ENCODE results near the gene IFNA14.
"Not testable (repeated sequence)": the region's sequence is repeated elsewhere in the genome, so short reads cannot be mapped to it uniquely, and the experiment has no call there.

The IFNA14 gene

DNA sequence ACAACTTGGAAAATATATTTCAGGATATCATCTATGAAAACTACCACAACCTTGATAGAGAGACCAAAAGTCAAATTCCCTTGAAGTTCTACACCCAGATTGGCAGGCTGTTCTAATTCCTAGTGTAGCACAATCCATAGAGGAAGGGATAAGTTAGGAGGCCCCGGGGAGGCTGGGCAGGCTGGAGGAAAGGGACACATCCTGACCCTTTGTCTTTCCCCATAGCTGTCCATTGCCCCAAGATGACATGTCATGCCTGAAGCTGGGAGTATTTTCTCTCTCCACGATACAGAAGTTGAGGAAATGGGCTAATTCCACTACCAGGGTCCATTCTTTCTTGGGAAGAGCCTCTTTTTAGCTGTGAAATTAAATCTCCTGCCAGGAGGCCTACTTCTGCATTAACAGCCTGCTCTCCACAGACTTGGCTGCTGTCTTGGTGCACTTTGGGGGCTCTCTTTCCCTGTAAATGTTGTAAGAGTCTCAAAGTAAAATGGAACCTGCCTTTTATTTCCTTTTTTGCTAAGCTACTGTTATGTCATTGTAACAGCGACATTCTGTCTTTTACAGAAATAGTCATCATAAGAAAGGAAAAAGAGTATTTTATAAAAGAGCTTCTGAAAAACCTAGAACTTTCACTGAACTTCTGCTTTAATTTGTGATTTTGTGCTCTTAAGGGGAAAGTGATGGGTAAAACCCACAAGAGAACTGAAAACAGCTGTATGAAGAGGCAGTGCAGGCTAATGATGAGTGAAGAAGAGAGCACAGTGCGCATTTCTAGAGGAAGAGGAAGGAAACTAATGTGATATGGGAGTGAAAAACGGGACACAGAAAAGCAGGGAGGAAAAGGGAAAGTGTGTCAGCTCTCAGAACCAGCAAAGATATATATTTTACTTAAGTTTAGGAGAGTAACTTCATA lies 26.1 kb downstream of the IFNA14 start:
- peak; percentile 29 to 62 (median 48) for DNase-seq

DNA sequence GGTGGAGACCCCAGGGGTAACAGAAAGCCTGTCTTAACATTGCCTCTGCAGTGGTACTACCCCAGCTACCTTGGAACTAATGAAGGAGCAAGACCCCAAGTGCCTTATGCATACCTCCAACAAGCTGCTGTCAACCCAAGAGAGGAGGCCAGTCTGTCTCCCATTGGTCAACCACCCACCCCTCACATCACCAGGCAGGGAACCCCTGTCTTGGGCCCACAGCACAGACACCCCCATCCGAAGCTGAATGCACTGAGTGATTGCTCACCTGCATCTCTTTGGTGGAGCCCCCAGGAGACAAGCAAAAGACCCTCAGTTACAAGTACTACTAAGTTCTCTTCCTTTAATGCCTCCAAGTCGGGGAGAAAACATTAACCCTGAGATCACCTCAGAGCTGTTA lies 27.6 kb downstream of the IFNA14 start:
- DNase-seq = not testable (repeated sequence)

DNA sequence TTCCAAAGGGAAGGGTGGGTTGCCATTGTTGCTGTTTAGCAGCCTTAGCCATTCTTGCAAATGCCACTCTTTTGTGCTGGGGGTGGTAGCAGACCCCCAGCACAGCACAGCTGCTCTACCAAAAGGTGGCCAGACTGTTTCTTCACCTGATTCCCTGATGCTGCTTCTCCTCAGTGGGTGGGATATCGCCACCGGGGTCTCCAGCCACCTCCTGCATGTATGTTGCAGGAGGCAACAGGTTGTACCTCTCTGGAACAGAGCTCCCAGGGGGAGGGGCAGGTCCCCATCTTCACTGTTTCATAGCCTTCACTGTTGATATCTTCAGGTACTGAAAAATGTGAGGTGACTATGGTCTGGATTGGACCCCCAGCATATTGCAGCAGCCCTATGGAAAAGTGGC lies 29.0 kb downstream of the IFNA14 start:
- DNase-seq = not testable (repeated sequence)

DNA sequence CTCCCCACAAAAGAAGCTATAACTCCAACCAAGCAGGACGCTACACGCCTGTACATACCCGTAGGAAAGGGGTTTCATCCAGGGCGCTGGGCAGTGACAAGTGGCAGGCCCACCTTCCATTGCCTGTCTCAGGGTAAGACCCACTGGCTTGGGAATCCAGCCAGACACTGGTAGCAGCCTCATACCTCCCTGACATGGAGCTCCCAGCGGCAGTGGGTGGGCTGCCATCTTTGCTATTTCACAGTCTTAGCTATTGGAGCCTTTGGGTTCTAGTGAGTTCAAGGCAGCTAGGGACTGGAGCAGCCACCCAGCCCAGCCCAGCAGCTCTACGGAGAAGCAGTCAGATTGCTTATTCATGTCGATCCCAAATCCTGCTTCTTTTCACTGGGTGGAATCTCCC lies 29.5 kb downstream of the IFNA14 start:
- DNase-seq = no peak

DNA sequence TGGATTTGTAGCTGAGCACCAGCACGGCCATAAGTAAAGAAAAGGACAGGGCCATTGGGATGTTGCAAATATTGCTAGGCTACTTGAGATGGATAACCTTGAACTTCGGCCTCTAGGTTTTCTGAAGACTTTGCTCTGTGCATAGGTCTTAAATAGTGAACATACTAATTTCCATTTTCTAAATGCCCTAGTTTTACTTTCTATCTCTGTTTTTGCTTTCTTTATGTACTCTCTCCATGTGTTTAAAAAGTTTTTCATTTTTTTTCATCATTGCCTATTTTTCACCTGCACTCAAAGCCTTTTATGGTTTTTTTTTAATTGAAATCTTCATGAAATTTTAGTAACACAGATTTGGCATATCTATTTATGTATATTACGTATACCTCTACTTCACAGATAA lies 32.8 kb downstream of the IFNA14 start, which contains the start of gene IFNA10:
TSS of gene IFNA10 (minus strand) at position 101 of the 400 bp plus-strand sequence. CDS start at position 55, 46 bp downstream.
- not testable (repeated sequence) for DNase-seq

DNA sequence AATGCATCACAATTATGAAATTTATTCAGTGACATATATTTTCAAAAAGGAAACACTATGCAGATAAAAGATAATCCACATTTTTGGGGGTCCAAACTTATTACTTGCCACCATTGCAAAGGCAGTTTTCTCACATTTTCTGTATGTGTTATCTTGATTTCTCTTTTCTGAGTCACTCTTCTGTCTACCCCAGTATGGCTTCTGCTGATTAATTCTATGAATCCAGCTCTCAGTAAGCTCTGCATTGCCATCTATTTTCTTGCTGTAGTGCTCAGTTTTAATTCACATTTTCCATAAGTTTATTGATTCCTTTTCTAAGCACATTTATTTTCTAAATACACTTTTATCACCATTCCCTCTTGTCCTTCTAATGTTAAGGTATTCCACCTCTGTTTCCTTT lies 34.6 kb downstream of the IFNA14 start:
- no peak for DNase-seq

DNA sequence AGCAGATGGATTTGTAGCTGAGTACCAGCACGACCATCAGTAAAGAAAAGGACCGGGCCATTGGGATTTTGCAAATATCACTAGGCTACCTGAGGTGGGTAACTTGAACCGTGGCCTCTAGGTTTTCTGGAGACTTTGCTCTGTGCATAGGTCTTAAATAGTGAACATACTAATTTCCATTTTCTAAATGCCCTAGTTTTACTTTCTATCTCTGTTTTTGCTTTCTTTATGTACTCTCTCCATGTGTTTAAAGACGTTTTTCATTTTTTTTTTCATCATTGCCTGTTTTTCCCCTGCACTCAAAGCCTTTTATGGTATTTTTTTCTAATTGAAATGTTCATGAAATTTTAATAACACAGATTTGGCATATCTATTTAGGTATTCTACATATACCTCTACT lies 37.7 kb downstream of the IFNA14 start, which contains the start of gene IFNA7:
TSS of gene IFNA7 (minus strand) at position 101 of the 400 bp plus-strand sequence. CDS start at position 61, 40 bp downstream.
- not testable (repeated sequence) for DNase-seq

DNA sequence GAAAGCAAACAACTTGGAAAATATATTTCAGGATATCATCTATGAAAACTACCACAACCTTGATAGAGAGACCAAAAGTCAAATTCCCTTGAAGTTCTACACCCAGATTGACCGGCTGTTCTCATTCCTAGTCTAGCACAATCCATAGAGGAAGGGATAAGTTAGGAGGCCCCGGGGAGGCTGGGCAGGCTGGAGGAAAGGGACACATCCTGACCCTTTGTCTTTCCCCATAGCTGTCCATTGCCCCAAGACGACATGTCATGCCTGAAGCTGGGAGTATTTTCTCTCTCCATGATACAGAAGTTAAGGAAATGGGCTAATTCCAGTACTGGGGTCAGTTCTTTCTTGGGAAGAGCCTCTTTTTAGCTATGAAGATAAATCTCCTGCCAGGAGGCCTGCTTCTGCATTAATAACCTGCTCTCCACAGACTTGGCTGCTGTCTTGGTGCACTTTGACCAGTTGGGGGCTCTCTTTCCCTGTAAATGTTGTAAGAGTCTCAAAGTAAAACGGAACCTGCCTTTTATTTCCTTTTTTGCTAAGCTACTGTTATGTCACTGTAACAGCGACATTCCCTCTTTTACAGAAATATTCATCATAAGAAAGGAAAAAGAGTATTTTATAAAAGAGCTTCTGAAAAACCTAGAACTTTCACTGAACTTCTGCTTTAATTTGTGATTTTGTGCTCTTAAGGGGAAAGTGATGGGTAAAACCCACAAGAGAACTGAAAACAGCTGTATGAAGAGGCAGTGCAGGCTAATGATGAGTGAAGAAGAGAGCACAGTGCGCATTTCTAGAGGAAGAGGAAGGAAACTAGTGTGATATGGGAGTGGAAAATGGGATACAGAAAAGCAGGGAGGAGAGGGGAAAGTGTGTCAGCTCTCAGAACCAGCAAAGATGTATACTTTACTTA lies 44.7 kb downstream of the IFNA14 start:
- DNase-seq = peak; percentile 42 to 75 (median 64)
